Suprapubic skin (tissue), 4 donors: ENCODE results near the gene COG1. TPM values are rescaled to one million over a fixed set of nuclear protein-coding genes. Genes with fewer than 3 reads are reported as not detected.
A peak's percentile ranks its signal among the peaks of the same experiment; 100 is the strongest.

Source experiments
- DNase-seq, 2 donors: peaks; one replicate each; pipeline ENCODE4 v3.0.0-alpha.2; 2019; ENCODE audit warnings: low spot score in 2 of 2
- H3K27ac ChIP-seq: fragments of 200-600 bp; sonication (generic); one replicate; pipeline ENCODE4 v1.5.1; 2019
- H3K27me3 ChIP-seq: fragments of 200-600 bp; sonication (generic); one replicate; pipeline ENCODE4 v1.5.1; 2019
- H3K36me3 ChIP-seq: fragments of 200-600 bp; sonication (generic); one replicate; pipeline ENCODE4 v1.5.1; 2019
- H3K4me1 ChIP-seq: fragments of 200-600 bp; sonication (generic); one replicate; pipeline ENCODE4 v1.5.1; 2019
- H3K4me3 ChIP-seq: fragments of 200-600 bp; sonication (generic); one replicate; pipeline ENCODE4 v1.5.1; 2019; ENCODE audit warnings: mild to moderate bottlenecking
- H3K9me3 ChIP-seq: fragments of 200-600 bp; sonication (generic); one replicate; pipeline ENCODE4 v1.5.1; 2019
- EP300 ChIP-seq: sonication (generic); formaldehyde crosslinking; IDR thresholded peaks from one replicate; pipeline ENCODE4 v1.6.1; 2017; ENCODE audit warnings: antibody characterized with exemption
- POLR2A ChIP-seq, 2 donors: fragments of 450-650 bp; IDR thresholded peaks; one replicate each; pipeline ENCODE4 v1.6.1; 2017; ENCODE audit warnings: antibody characterized with exemption in 2 of 2, mild to moderate bottlenecking in 2 of 2, moderate library complexity in 2 of 2
- POLR2AphosphoS5 ChIP-seq, 3 donors: sonication (generic); formaldehyde crosslinking; IDR thresholded peaks; one replicate each; pipeline ENCODE4 v1.6.1; 2017; ENCODE audit warnings: antibody characterized with exemption in 3 of 3
- WGBS: methylation state at CpG from one replicate; pipeline ENCODE4 v1.1.5; 2018; 5-methylcytosine and 5-hydroxymethylcytosine counted together
- total RNA-seq, 4 donors: library from RNA; depleted of rRNA; stranded (reverse); fragments of >200 nt; gene quantifications; one replicate each; pipeline ENCODE4 v1.1.0, GENCODE V29; 2016
- TF ChIP-seq, protein P1 (sequence below), 2 donors: fragments of 200-600 bp in 1 of 2; fragments of 450-650 bp in 1 of 2; sonication (generic) in 1 of 2; IDR thresholded peaks; one replicate each; pipeline ENCODE4 v1.5.1; 2016 to 2019; ENCODE audit warnings: antibody characterized with exemption in 2 of 2, mild to moderate bottlenecking in 1 of 2, moderate library complexity in 1 of 2

Gene COG1
- total RNA-seq, 4 donors from 2014 or later = 17.9 to 65.8 (median 23.8) TPM

GRCh38 chr17:73191443-73192205 lies 1.2 kb upstream of the COG1 start:
- H3K4me1 ChIP-seq = peaks cover 28% of the 10 kb centered on the region
- peak overlapping the region; percentile 77 for H3K27ac ChIP-seq
- TF ChIP-seq POLR2A (IDR thresholded peaks at IDR 0.05) (no peak), EP300 (no peak), POLR2AphosphoS5 (IDR thresholded peaks at IDR 0.05) (no peak)
- TF ChIP-seq, protein P1, sequence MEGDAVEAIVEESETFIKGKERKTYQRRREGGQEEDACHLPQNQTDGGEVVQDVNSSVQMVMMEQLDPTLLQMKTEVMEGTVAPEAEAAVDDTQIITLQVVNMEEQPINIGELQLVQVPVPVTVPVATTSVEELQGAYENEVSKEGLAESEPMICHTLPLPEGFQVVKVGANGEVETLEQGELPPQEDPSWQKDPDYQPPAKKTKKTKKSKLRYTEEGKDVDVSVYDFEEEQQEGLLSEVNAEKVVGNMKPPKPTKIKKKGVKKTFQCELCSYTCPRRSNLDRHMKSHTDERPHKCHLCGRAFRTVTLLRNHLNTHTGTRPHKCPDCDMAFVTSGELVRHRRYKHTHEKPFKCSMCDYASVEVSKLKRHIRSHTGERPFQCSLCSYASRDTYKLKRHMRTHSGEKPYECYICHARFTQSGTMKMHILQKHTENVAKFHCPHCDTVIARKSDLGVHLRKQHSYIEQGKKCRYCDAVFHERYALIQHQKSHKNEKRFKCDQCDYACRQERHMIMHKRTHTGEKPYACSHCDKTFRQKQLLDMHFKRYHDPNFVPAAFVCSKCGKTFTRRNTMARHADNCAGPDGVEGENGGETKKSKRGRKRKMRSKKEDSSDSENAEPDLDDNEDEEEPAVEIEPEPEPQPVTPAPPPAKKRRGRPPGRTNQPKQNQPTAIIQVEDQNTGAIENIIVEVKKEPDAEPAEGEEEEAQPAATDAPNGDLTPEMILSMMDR (IDR thresholded peaks at IDR 0.05) = peak; percentile 74 to 78
- no peaks in the 10 kb centered on the region for H3K27me3 ChIP-seq
- DNase-seq = no peak
- peak overlapping the region; percentile 87 for H3K4me3 ChIP-seq
- H3K36me3 ChIP-seq = peaks cover 3% of the 10 kb centered on the region
- no peaks in the 10 kb centered on the region for H3K9me3 ChIP-seq
- 5% methylated on average over 26 of the region's 26 CpGs for WGBS

GRCh38 chr17:73192206-73192893 lies 505 bp upstream of the COG1 start:
- Histone ChIP-seq H3K4me3 (peak overlapping the region; percentile 87), H3K9me3 (no peaks in the 10 kb centered on the region), H3K27me3 (no peaks in the 10 kb centered on the region), H3K4me1 (peaks cover 31% of the 10 kb centered on the region), H3K27ac (peak overlapping the region; percentile 77), H3K36me3 (peaks cover 10% of the 10 kb centered on the region)
- peak; percentile 74 to 82 for DNase-seq
- WGBS = 0% methylated on average over 15 of the region's 74 CpGs
- TF ChIP-seq, protein P1 (IDR thresholded peaks at IDR 0.05) = no peak
- TF ChIP-seq POLR2A (IDR thresholded peaks at IDR 0.05) (no peak), EP300 (no peak), POLR2AphosphoS5 (IDR thresholded peaks at IDR 0.05) (no peak)

- no peaks in the 10 kb centered on the region for H3K9me3 ChIP-seq
- H3K27ac ChIP-seq = no peak overlapping the region
- H3K36me3 ChIP-seq = peaks cover 33% of the 10 kb centered on the region
- DNase-seq = no peak
- H3K4me1 ChIP-seq = peaks cover 31% of the 10 kb centered on the region
- no peak overlapping the region for H3K4me3 ChIP-seq
- no peaks in the 10 kb centered on the region for H3K27me3 ChIP-seq
- TF ChIP-seq POLR2A (IDR thresholded peaks at IDR 0.05) = no peak
- TF ChIP-seq, protein P1 (IDR thresholded peaks at IDR 0.05) = no peak
- WGBS = 89% methylated on average over 22 of the region's 22 CpGs
Observed at GRCh38 chr17:73194514-73195222, 1.8 kb downstream of the COG1 start.

DNA sequence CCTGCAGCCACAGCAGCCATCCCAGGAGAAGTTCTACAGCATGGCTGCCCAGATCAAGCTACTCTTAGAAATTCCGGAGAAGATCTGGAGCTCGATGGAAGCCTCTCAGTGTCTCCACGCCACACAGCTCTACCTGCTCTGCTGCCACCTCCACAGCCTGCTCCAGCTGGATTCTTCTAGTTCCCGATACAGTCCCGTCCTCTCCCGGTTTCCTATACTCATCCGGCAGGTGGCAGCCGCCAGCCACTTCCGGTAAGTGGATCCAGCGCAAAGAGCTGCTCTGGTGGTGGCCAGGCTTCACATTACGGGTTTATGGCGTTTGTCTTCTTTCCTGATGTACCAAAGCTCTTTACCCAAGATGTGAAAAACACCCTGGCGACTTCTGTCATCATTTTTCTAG lies 3.6 kb downstream of the COG1 start:
- Histone ChIP-seq H3K27ac (no peak overlapping the region), H3K36me3 (peaks cover 52% of the 10 kb centered on the region), H3K4me3 (no peak overlapping the region)

More for the DNA sequence above, 3.6 kb downstream of the COG1 start:
- DNase-seq = no peak
- Histone ChIP-seq H3K4me1 (peaks cover 27% of the 10 kb centered on the region), H3K27me3 (no peaks in the 10 kb centered on the region), H3K9me3 (no peaks in the 10 kb centered on the region)
- 80% methylated on average over 13 of the region's 13 CpGs for WGBS
- no peak for TF ChIP-seq POLR2A (IDR thresholded peaks at IDR 0.05)
- TF ChIP-seq EP300 = no peak
- TF ChIP-seq POLR2AphosphoS5 (IDR thresholded peaks at IDR 0.05) = no peak
- TF ChIP-seq, protein P1 (IDR thresholded peaks at IDR 0.05) = no peak
